GM18873 (cell line): ENCODE data around the gene TANK.
"Not testable (repeated sequence)": the region's sequence is repeated elsewhere in the genome, so short reads cannot be mapped to it uniquely, and the experiment has no call there.

Experiments used
- ATAC-seq: cut with Tn5 transposase; IDR thresholded peaks from one replicate; pipeline ENCODE4 v1.9.1; 2021; ENCODE audit warnings: mild to moderate bottlenecking, moderate library complexity, moderate number of reproducible peaks; ENCODE audit not compliant: unreplicated experiment, low FRiP score

Gene TANK

DNA sequence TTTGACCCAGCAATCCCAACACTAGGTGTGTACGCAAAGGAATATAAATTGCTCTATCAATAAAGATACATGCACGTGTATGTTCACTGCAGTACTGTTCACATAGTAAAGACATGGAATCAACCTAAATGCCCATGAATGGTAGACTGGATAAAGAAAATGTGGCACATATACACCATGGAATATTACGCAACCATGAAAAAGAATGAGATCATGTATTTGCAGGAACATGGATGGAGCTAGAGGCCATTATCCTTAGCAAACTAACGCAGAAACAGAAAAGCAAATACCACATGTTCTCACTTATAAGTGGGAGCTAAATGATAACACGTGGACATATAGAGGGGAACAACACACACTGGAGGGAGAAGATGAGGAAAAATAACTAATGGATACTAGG is 27.8 kb upstream of the TANK start:
- not testable (repeated sequence) for ATAC-seq

DNA sequence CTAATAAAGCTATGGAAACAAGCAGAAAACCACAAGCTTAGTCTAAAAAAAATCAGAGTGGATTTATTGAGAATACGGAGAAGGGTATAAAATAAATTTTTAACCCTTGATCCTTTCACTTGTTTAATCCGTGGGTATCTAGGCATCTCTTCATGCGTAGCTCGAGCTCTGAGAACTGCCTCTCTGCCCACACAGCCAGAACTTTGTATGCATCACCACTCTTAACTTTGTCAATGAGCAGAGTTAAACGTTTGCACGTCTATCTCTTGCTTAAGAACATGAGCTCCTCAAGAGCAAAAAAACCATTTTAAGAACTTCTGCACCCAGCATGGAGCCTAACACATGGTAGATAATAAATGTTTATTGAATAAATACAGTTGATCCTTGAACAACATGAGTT is 26.9 kb upstream of the TANK start:
- ATAC-seq, result no peak

- no peak for ATAC-seq
These were observed 25.4 kb upstream of the TANK start for GRCh38 chr2:161134547-161135518.

DNA sequence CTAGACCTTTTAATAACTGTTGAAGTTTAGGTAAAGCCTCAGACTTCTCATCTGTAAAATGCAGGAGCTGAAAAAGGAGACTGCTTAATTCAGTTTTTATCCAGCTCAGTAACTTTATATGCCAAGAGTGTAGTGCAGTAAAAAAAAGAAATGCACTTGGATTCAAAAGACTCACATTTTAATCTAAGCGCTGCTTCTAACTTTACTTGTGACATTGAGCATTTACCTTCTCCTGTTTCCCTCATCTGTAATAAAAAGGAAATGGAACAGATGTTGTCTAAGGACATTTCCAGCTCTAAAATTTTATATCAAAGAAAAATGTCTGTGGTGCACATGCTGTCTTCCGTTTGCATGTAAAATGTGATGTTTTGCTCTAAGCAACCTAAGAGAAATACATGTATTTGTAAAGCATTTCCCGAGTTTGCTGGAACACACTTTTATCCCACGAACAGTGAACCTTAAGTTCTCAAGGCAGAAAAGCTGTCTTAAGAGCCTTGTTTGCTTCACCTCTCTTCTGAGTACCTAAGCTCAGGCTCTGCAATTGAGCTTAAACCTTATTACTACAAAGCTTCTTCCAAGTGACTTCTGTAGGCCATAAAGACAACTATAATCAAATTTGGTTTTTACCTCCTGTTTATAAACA is 24.2 kb upstream of the TANK start:
- no peak for ATAC-seq

DNA sequence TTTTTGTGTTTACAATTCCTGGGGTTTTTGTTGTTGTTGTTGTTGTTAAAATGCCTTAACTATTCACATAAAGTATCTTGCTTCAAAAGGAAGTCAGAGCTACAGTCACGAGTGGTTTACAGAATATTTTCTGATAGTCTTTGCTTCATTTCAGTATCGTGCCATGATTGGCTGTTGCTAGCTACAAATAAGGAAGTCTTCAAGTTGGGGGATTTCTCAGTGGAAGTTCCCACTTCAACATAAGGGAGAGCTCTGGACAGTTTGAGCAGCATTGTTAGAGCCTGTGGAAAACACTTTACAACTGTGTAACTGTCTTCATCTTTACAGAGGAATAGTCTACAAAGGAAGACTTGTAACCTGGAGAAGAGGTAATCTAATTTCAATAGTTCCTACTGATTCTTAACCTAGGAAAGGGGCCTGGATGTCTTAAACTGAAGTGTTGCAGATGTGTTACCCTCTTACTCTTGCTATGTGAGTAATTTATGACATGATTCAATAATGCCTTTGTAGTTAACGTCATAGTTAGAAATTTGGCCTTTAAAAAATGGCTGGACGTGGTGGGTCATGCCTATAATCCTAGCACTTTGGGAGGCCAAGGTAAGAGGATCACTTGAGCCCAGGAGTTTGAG is 23.4 kb upstream of the TANK start:
- peak; percentile 83 for ATAC-seq

- ATAC-seq, result no peak
These were observed 21.8 kb upstream of the TANK start for GRCh38 chr2:161138429-161138828.

DNA sequence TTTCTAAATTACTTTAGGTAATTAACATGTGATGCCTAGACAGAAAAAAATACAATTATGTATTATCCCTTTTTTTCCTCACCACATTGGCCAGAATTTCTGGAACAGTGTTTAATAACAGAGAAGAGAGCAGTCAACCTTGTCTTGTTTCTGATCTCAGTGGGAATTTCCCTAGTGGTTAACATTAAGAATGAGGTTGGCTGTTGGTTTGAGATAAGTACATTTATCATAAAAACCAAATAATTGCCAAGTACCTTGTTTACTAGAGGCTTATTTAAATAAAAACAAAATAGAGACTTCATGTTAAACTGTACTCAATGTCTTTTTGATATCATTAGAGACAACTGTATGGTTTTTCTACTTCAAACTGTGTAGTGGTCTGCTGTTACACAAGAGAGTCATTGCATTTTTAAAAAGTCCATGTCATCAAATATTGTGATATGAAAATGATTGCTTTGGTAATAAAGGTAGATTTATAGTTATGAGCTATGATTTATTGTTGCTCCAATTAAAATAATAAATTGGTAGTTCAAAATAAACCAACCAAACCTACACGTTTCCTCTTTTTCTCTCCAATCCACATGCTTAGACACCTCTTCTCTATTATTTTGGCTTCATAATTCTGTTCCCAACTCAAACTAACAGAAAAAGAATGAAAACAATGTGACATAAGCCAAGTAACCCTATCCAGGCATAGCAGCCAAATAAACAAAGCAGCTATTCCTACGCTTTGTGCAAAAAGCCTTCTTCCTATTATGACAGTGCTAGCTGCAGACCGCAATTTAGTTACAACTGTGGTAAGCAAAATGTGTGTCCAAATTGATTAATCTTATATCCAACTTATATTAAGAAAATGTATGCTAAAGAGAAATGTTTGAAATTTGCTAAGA is 20.9 kb upstream of the TANK start:
- no peak for ATAC-seq

DNA sequence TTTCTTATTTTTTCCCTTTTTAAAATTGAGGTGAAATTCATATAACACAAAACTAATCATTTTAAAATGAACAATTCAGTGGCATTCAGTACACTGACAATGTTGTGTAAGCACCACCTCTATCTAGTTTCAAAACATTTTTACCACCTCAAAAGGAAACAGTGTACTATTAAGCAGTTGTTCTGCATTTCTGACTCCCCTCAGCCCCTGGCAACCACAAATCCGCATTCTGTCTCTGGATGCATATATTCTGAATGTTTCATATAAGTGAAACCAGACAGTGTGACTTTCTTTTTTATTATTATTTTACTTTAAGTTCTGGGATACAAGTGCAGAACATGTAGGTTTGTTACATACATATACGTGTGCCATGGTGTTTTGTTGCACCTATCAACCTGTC is 19.2 kb upstream of the TANK start:
- ATAC-seq, result peak; percentile 46

- ATAC-seq, result no peak
These were observed 13.9 kb upstream of the TANK start for GRCh38 chr2:161146209-161146775.

DNA sequence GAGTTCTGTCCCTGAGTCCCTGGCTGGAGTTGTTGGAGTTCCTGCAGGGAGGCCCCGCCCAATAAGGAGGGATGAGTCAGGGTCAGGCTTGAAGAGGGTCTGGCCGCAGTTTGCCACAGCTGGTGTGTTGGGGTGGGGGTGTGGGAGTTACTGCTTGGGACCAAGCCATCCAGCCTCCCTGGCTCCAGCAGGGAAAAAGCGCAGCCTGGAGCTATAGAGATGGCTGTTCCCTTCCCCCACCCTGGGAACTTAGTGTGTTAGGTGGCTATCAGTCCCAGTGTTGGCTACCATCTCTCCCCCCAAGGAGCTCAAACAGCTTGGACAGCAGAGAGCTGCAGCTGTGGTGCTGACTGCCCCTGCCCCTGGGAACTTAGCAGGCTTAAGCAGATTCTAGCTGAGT is 13.2 kb upstream of the TANK start:
- ATAC-seq, result no peak

DNA sequence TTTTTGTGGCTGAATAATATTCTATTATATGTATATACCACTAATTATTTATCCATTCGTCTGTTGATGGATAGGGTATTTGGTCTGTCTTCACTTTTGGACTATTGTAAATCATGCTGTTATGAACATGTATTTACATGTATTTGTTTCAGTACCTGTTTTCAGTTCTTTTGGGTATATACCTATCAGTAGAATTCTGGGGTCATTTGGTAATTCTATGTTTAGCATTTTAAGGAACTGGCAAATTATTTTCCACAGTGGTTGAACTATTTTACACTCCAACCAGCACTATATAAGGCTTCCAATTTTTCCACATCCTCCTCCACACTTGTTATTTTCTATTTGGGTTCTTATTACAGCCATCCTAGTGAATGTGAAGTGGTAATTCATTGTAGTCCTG is 12.4 kb upstream of the TANK start:
- ATAC-seq, result no peak

DNA sequence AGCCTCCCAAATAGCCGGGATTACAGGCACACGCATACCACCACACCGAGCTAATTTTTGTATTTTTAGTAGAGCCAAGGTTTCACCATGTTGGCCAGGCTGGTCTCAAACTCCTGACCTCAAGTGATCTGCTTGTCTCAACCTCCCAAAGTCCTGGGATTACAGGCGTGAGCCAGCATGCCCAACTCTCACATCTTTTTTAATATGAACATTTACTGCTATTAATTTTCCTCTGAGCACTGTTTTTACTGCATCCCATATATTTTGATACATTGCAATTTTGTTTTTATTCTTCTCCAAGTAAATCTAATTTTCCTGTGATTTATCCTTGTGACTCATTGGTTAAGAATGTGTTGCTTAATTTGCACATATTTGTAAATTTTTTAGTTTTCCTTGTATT is 9.5 kb upstream of the TANK start:
- no peak for ATAC-seq

DNA sequence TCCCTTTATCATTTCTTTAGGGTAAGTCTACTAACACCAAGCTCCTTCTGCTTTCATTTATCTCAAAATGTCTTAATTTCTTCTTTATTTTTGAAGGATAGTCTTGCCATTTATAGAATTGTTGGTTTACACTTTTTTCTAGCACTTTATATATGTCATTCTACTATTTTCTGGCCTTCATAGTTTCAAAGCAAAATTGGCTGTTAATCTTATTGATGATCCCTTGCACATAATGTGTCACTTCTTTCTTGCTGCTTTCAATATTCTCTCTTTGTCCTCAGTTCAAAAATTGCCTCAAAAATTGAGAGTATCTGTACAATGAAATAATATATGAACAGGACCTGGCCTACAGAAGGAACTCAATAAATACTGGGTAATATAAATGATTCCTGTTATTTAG is 7.9 kb upstream of the TANK start:
- ATAC-seq, result no peak

- no peak for ATAC-seq
These were observed 1.3 kb upstream of the TANK start for GRCh38 chr2:161158882-161159281.

DNA sequence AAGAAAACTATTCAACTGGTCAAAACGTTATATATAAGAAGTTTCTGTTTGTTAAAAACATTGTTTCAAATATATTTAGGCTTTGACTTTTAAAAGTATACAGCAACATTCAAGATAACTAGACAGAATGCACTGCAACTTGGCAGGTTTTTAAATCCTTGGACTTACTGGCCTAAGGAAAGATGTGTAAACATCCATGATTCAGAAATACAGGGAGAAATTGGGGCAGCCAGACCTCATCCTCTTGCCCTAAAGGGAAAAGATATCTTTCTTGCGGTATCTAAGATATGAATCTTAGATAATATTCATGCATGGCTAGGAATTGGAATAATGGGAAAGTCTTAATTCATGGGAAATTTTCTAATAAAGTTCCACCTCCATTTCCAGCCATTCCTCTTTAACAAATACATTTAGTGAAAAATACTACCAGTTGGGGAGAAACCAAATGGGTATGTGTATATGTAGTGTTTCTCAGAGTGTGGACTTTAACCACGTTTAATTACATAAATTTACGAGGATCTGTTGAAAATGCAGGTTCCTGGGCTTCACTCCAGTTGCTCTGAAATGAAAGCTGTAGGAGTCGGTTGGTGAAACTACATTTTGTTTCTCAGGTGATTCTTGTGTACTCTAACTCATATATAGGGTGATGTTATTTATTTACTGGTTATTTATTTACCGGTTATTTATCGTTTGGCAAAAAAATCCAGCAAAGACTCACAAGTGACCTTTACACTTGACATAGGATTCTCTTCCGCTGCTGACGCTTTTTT is 587 bp upstream of the TANK start:
- no peak for ATAC-seq

- ATAC-seq, result no peak
These were observed 962 bp downstream of the TANK start for GRCh38 chr2:161161074-161161706.

GRCh38 chr2:161163440-161163839 is 3.2 kb downstream of the TANK start:
- no peak for ATAC-seq

DNA sequence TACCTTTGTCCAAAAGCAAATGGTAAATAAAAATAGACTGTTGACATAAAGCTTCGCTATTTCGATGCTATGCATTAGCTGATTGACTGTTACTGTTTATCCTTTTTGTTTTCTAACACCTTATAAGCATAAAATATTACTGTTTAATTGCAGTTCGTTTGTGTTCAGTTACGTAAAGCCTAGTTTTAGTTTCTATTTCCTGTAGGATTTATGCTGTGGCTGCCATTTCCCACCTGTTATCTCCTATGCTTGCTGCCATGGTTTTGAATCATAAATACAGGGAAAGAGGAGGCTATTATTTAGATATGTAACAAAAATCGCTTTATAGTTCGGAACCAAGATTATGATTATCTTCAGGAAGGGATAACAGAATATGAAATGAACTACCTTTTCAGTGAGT is 3.9 kb downstream of the TANK start:
- no peak for ATAC-seq

DNA sequence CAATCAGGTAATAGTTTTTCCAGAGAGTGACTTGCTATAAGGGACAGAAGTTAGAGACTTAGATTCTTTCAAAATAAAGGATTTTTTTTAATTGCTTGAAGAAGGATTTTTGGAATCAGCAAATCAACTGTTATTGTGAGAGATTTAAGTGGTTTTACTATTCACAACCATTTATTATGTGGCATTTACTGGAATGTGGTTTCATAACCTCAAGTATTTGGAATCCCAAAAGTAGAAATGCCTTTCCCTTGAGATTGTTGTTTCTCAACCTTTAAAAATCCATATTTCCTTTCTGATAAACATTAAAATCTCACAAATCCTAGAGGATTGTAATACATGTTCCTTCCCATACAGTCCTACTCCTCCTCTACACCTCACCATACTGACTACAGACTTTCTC is 5.0 kb downstream of the TANK start:
- ATAC-seq, result no peak
